Pericardium fibroblast (primary cell): ENCODE data around the gene AHSP. TPM values are rescaled to one million over a fixed set of nuclear protein-coding genes. Genes with fewer than 3 reads are reported as not detected.

Source experiments
- total RNA-seq: library from RNA; depleted of rRNA; stranded (reverse); fragments of >200 nt; gene quantifications from 2 replicates; pipeline ENCODE4 v1.2.3, GENCODE V29; 2015

AHSP gene, protein sequence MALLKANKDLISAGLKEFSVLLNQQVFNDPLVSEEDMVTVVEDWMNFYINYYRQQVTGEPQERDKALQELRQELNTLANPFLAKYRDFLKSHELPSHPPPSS
- total RNA-seq = not detected in 2 replicates

DNA sequence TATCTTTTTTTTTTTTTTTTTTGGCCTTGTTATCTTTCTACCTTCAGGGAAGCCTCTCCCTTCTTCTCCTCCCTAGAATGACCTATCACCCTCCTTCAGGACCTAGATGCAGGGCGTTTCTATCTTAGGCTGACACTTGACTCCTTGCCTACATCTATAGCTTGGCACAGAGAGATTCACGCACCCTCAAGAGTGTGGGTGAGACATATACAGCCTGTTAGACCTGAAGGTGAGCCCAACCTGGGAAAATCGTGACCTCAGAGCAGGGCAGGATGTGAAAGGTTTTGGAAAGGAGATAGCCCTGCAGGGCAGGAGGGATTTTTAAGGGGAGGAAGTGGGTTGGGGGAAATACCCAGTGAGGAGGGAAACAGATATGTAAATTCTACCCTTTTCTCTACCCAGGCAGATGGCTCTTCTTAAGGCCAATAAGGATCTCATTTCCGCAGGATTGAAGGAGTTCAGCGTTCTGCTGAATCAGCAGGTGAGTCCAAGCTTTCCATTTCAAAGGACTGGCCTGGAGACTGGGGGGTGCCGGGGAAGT, at the start of gene AHSP:
TSS of gene AHSP (plus strand) at position 167 of the 541 bp plus-strand sequence. CDS start at position 407, 240 bp downstream.

DNA sequence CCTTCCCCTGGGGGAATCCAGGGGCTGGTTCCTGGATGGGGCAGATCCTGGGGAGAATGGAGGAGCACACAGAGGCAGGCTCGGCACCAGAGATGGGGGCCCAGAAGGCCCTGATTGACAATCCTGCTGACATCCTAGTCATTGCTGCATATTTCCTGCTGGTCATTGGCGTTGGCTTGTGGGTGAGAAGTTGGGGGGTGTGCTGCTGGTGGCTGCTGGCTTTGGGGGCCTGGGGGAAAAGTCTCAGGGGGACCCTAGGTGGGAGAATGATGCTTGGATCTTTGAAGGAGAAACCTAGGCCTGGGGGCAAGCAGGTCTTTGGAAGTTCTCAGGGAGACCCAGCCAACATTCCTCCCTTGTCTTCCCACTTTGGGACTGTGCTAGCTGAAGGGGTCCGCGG, 44.6 kb upstream of the AHSP start, which contains the start of gene SLC5A2:
TSS of gene SLC5A2 (plus strand) at position 43 of the 400 bp plus-strand sequence. CDS start at position 57, 14 bp downstream.

DNA sequence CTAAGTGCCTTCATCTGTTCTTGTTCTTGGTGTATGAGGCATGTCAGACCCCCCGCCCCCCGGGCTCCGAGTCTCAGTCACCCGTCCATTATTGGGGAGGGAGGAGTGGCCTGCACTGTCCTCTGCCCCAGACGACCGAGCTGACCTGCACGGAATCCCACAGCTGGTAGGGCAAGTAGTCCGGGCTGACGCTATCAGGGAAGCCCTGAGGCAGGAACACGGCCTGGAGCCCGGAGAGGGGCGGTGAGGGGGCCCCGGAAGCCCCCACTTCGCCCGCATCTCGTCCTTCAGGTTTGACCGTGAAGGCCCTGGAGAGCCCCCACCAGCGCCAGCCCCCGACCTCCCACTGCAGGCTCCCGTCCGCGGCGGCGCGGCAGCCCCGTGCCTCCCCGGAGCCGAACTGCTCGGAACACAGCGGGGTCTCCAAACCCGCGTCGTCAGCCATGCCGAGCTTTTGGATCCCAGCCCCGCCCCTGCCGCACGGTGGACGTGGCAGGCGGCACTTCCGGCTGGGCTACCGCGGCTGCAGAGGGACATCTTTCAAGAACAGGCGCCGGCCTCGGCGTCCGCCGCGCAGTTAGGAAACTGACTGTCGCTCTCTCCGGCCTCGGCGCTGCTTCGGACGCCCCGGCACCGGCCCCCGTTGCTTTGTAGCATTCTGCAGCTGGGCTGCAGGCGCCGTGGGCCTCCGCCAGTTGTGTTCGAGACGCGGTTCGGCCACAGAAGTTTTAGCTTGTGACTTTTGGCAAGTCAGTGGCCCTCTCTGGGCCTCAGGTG, 19.6 kb upstream of the AHSP start, which contains the start of gene RUSF1:
TSS of gene RUSF1 (minus strand) at position 463 of the 777 bp plus-strand sequence. CDS start at position 445, 18 bp downstream.

Other genes starting within 250 kb of the AHSP start
- gene ITGAX, start 172.7 kb upstream of the AHSP start, total RNA-seq = under 0.01 TPM in 1 of 2 replicates, not detected in the other
- gene ITGAD, start 134.6 kb upstream of the AHSP start, total RNA-seq = not detected in 2 replicates
- gene COX6A2, start 99.5 kb upstream of the AHSP start, total RNA-seq = not detected in 2 replicates
- gene ZNF843, start 85.1 kb upstream of the AHSP start, total RNA-seq = 5.5 and 5.6 TPM in 2 replicates
- gene ARMC5, start 68.4 kb upstream of the AHSP start, total RNA-seq = 10.0 and 16.2 TPM in 2 replicates
- 62.1 and 124 TPM in 2 replicates for gene TGFB1I1, start 55.7 kb upstream of the AHSP start, total RNA-seq
- not detected in 2 replicates for gene SLC5A2, start 44.8 kb upstream of the AHSP start, total RNA-seq
- 54.5 and 57.6 TPM in 2 replicates for gene RUSF1, start 19.5 kb upstream of the AHSP start, total RNA-seq